ENCODE results near the gene LACRT.

Gene LACRT

GRCh38 chr12:54654926-54655325, 20.2 kb upstream of the LACRT start:
- in situ Hi-C loops (cut with HindIII; ENCODE audit: low sequenced_read_pairs): no loop called here
- no peak overlapping the region for H3K4me3 ChIP-seq (ENCODE audit: low read depth, low read length)
- DNase-seq (ENCODE audit: low read depth): no peak
- TF ChIP-seq CTCF (IDR thresholded peaks at IDR 0.05; ENCODE audit: low read depth, low read length, missing control alignments): no peak

GRCh38 chr12:54653025-54653424, 18.3 kb upstream of the LACRT start:
- in situ Hi-C loops (cut with HindIII; ENCODE audit: low sequenced_read_pairs): no loop called here
- TF ChIP-seq CTCF (IDR thresholded peaks at IDR 0.05; ENCODE audit: low read depth, low read length, missing control alignments): no peak

GRCh38 chr12:54650889-54651288, 16.2 kb upstream of the LACRT start:
- no peak for TF ChIP-seq CTCF (IDR thresholded peaks at IDR 0.05; ENCODE audit: low read depth, low read length, missing control alignments)
- no peak for DNase-seq (ENCODE audit: low read depth)
- H3K4me3 ChIP-seq (ENCODE audit: low read depth, low read length): no peak overlapping the region
- in situ Hi-C loops (cut with HindIII; ENCODE audit: low sequenced_read_pairs): no loop called here

More at GRCh38 chr12:54653025-54653424, 18.3 kb upstream of the LACRT start:
- no peak overlapping the region for H3K4me3 ChIP-seq (ENCODE audit: low read depth, low read length)
- DNase-seq (ENCODE audit: low read depth): no peak

- H3K4me3 ChIP-seq (ENCODE audit: low read depth, low read length): no peak overlapping the region
- in situ Hi-C loops (cut with HindIII; ENCODE audit: low sequenced_read_pairs): no loop called here
- no peak for TF ChIP-seq CTCF (IDR thresholded peaks at IDR 0.05; ENCODE audit: low read depth, low read length, missing control alignments)
- no peak for DNase-seq (ENCODE audit: low read depth)
These were observed 15.7 kb upstream of the LACRT start for GRCh38 chr12:54650409-54650808.

- no peak for TF ChIP-seq CTCF (IDR thresholded peaks at IDR 0.05; ENCODE audit: low read depth, low read length, missing control alignments)
- H3K4me3 ChIP-seq (ENCODE audit: low read depth, low read length): no peak overlapping the region
- DNase-seq (ENCODE audit: low read depth): no peak
- in situ Hi-C loops (cut with HindIII; ENCODE audit: low sequenced_read_pairs): no loop called here
These were observed 15.1 kb upstream of the LACRT start for GRCh38 chr12:54649825-54650224.

- no peak within 1 kb of the TSS for H3K4me3 ChIP-seq (ENCODE audit: low read depth, low read length)
- in situ Hi-C loops (cut with HindIII; ENCODE audit: low sequenced_read_pairs): no loop called here
- no peak for DNase-seq (ENCODE audit: low read depth)
- TF ChIP-seq CTCF (IDR thresholded peaks at IDR 0.05; ENCODE audit: low read depth, low read length, missing control alignments): no peak
These were observed 13.6 kb upstream of the LACRT start, which contains the start of gene DCD for GRCh38 chr12:54648265-54648664. Gene DCD (minus strand): TSS chr12:54648365. CDS start chr12:54648303, 62 bp downstream.

GRCh38 chr12:54641554-54641953, 6.9 kb upstream of the LACRT start:
- H3K4me3 ChIP-seq (ENCODE audit: low read depth, low read length): no peak overlapping the region
- in situ Hi-C loops (cut with HindIII; ENCODE audit: low sequenced_read_pairs): no loop called here
- TF ChIP-seq CTCF (IDR thresholded peaks at IDR 0.05; ENCODE audit: low read depth, low read length, missing control alignments): no peak
- no peak for DNase-seq (ENCODE audit: low read depth)
